HEK293T (cell line): Measurements from ENCODE around the gene MPRIP.

ENCODE experiments used
- ARNT ChIP-seq: fragments of 450-650 bp; IDR thresholded peaks from 2 replicates; pipeline ENCODE4 v1.6.1; 2017; ENCODE audit warnings: mild to moderate bottlenecking
- BHLHE40 ChIP-seq: fragments of 450-650 bp; IDR thresholded peaks from 2 replicates; pipeline ENCODE4 v1.6.1; 2016; ENCODE audit warnings: mild to moderate bottlenecking, moderate library complexity, borderline replicate concordance
- ELF4 ChIP-seq: fragments of 450-650 bp; IDR thresholded peaks from 2 replicates; pipeline ENCODE4 v1.6.1; 2017; ENCODE audit warnings: antibody characterized with exemption
- FOXA1 ChIP-seq: fragments of 450-650 bp; IDR thresholded peaks from 2 replicates; pipeline ENCODE4 v1.6.1; 2016; ENCODE audit warnings: mild to moderate bottlenecking
- HDGF ChIP-seq: fragments of 450-650 bp; IDR thresholded peaks from 2 replicates; pipeline ENCODE4 v1.6.1; 2017; ENCODE audit warnings: antibody characterized with exemption, borderline replicate concordance
- SUZ12 ChIP-seq: fragments of 450-650 bp; IDR thresholded peaks from 2 replicates; pipeline ENCODE4 v1.6.1; 2016; ENCODE audit warnings: mild to moderate bottlenecking
- TARDBP ChIP-seq: fragments of 450-650 bp; IDR thresholded peaks from 2 replicates; pipeline ENCODE4 v1.6.1; 2016

- TF ChIP-seq SUZ12 (no peak), FOXA1 (no peak), HDGF (no peak), ELF4 (no peak), TARDBP (no peak), BHLHE40 (no peak), ARNT (no peak)
Observed at GRCh38 chr17:17204635-17205231, 162.5 kb downstream of the MPRIP start.
